H1 (cell line): Measurements from ENCODE around the gene HOXD4. TPM values are rescaled to one million over a fixed set of nuclear protein-coding genes. Genes with fewer than 3 reads are reported as not detected.

Source experiments
- ATF2 ChIP-seq: IDR thresholded peaks from 2 replicates; pipeline ENCODE4 v1.6.1; 2012; ENCODE audit warnings: low read length, inconsistent platforms
- BCL11A ChIP-seq, 2 experiments: IDR thresholded peaks; one replicate each; pipeline ENCODE4 v1.6.1; 2011; ENCODE audit warnings: low read depth in 2 of 2, low read length in 2 of 2, mild to moderate bottlenecking in 2 of 2
- CEBPB ChIP-seq: IDR thresholded peaks from 2 replicates; pipeline ENCODE4 v1.6.1; 2012; ENCODE audit warnings: low read depth, low read length
- CHD1 ChIP-seq: IDR thresholded peaks from 2 replicates; pipeline ENCODE4 v1.6.1; 2012; ENCODE audit warnings: low read depth, low read length, improper control_type of control experiment
- EGR1 ChIP-seq: IDR thresholded peaks from 2 replicates; pipeline ENCODE4 v1.6.1; 2011; ENCODE audit warnings: low read depth, low read length, borderline replicate concordance
- EP300 ChIP-seq, 2 experiments: IDR thresholded peaks; 1 replicate in 1 of 2; 2 replicates in 1 of 2; pipeline ENCODE4 v1.6.1; 2011 to 2012; ENCODE audit warnings: low read depth in 2 of 2, low read length in 2 of 2, mild to moderate bottlenecking in 2 of 2, borderline replicate concordance in 1 of 2, inconsistent platforms in 1 of 2, moderate library complexity in 1 of 2
- FOSL1 ChIP-seq: IDR thresholded peaks from 2 replicates; pipeline ENCODE4 v1.6.1; 2011; ENCODE audit warnings: mild to moderate bottlenecking, low read depth, low read length, moderate library complexity; ENCODE audit not compliant: insufficient read depth
- GABPA ChIP-seq: IDR thresholded peaks from 2 replicates; pipeline ENCODE4 v1.6.1; 2011; ENCODE audit warnings: mild to moderate bottlenecking, low read length, moderate library complexity, borderline replicate concordance; ENCODE audit not compliant: insufficient read depth
- GTF2F1 ChIP-seq: IDR thresholded peaks from 2 replicates; pipeline ENCODE4 v1.6.1; 2012; ENCODE audit warnings: low read depth, low read length, improper control_type of control experiment, borderline replicate concordance
- KDM1A ChIP-seq: fragments of 200-600, 300-600 bp; sonication (generic); IDR thresholded peaks from 2 replicates; pipeline ENCODE4 v1.7.1; 2016; ENCODE audit warnings: mild to moderate bottlenecking, low read length, borderline replicate concordance
- KDM4A ChIP-seq: IDR thresholded peaks from one replicate; pipeline ENCODE4 v1.7.1; 2012; ENCODE audit warnings: low read depth, mild to moderate bottlenecking, moderate library complexity, low read length, inconsistent platforms; ENCODE audit not compliant: severe bottlenecking
- KDM5A ChIP-seq: fragments of 200-600 bp; IDR thresholded peaks from 2 replicates; pipeline ENCODE4 v1.7.1; 2012; ENCODE audit warnings: mild to moderate bottlenecking, low read length, inconsistent platforms, mixed read lengths
- POLR2A ChIP-seq, 2 experiments: IDR thresholded peaks; 1 replicate in 1 of 2; 2 replicates in 1 of 2; pipeline ENCODE4 v1.6.1; 2011; ENCODE audit warnings: low read depth in 2 of 2, low read length in 2 of 2, mild to moderate bottlenecking in 2 of 2; ENCODE audit errors: control extremely low read depth in 1 of 2
- POLR2AphosphoS5 ChIP-seq: IDR thresholded peaks from 2 replicates; pipeline ENCODE4 v1.6.1; 2011; ENCODE audit warnings: low read depth, low read length
- POU5F1 ChIP-seq: IDR thresholded peaks from 2 replicates; pipeline ENCODE4 v1.6.1; 2011; ENCODE audit warnings: low read depth, mild to moderate bottlenecking, low read length, moderate library complexity
- SAP30 ChIP-seq: fragments of 300-600 bp; sonication (generic); IDR thresholded peaks from 2 replicates; pipeline ENCODE4 v1.7.1; 2012; ENCODE audit warnings: low read length, moderate library complexity, mild to moderate bottlenecking, inconsistent platforms; ENCODE audit not compliant: insufficient read depth, insufficient replicate concordance
- SP1 ChIP-seq: IDR thresholded peaks from 2 replicates; pipeline ENCODE4 v1.6.1; 2011; ENCODE audit warnings: low read depth, low read length
- SP2 ChIP-seq: IDR thresholded peaks from 2 replicates; pipeline ENCODE4 v1.6.1; 2012; ENCODE audit warnings: mild to moderate bottlenecking, low read length, inconsistent platforms
- SUZ12 ChIP-seq: fragments of 200-600 bp; sonication (generic); IDR thresholded peaks from 2 replicates; pipeline ENCODE4 v1.6.1; 2012; ENCODE audit warnings: mild to moderate bottlenecking, inconsistent platforms, low read length, moderate library complexity, mixed read lengths
- TAF7 ChIP-seq: optimal IDR thresholded peaks from 2 replicates; pipeline ENCODE3; 2011; ENCODE audit warnings: low read depth, mild to moderate bottlenecking, inconsistent platforms, low read length, moderate library complexity, borderline replicate concordance
- TEAD4 ChIP-seq: IDR thresholded peaks from 2 replicates; pipeline ENCODE4 v1.6.1; 2012; ENCODE audit warnings: low read depth, low read length, inconsistent platforms, mixed read lengths
- ZNF274 ChIP-seq: IDR thresholded peaks from 2 replicates; pipeline ENCODE4 v1.7.0; 2012; ENCODE audit warnings: low read length, borderline replicate concordance; ENCODE audit errors: extremely low read depth
- polyA plus RNA-seq, 7 experiments: library from polyadenylated mRNA; depleted of rRNA in 3 of 7; stranded (reverse) in 5 of 7; unstranded in 2 of 7; fragments of >200 nt in 5 of 7; fragments of 200-250 nt in 2 of 7; gene quantifications; 1 replicate in 5 of 7; 2 replicates in 1 of 7; 4 replicates in 1 of 7; pipeline versions ENCODE4 v1.2.1 to v1.2.3, GENCODE V29; 2011 to 2013; ENCODE audit warnings: missing spikeins in 2 of 7, mixed read lengths in 2 of 7
- total RNA-seq: library from RNA; stranded (reverse); fragmentation: NEBNext Ultra II Directional; extraction: Animal tissue kit (Norgen Biotek cat#: 25700); gene quantifications from 2 replicates; pipeline ENCODE4 v1.2.1, GENCODE V29; 2021

Gene HOXD4
- total and polyA plus RNA-seq, 2 of the 8 experiments (the other 6 are each of a cell fraction or from before 2014, with no cell fraction given): not detected

- TF ChIP-seq POLR2AphosphoS5 (no peak), EP300 (IDR thresholded peaks at IDR 0.05; ENCODE audit: borderline replicate concordance in 1 of 2, low read depth in 2 of 2, low read length in 2 of 2) (no peak), SAP30 (no peak), POU5F1 (no peak), TEAD4 (no peak), SUZ12 (peak; percentile 92), SP2 (no peak), TAF7 (no peak), GABPA (no peak; the same call in 1 of the 2 replicates), BCL11A (IDR thresholded peaks at IDR 0.05; ENCODE audit: low read depth in 2 of 2, low read length in 2 of 2) (no peak), KDM1A (no peak), GTF2F1 (no peak), CEBPB (no peak), EGR1 (0 out of 2 replicates have a peak, but pooled peaks have one; percentile 28), KDM4A (peak; percentile 26), FOSL1 (no peak), SP1 (no peak), KDM5A (no peak), ATF2 (no peak), ZNF274 (no peak), POLR2A (IDR thresholded peaks at IDR 0.05; ENCODE audit: control extremely low read depth in 1 of 2, low read depth in 2 of 2, low read length in 2 of 2) (no peak), CHD1 (no peak)
Measured at GRCh38 chr2:176128982-176129796, 22.2 kb upstream of the HOXD4 start, which contains the start of gene HOXD8 (continued).
